A673 (cell line): ENCODE data around the gene HPN. TPM values are rescaled to one million over a fixed set of nuclear protein-coding genes. Genes with fewer than 3 reads are reported as not detected.

Experiments
- BruUV-seq: library from RNA; stranded (reverse); fragments of 400-500 nt; replicated peaks from 2 replicates; lab custom pipeline; 2021; lab: Mats Ljungman, UMichigan
- CTCF ChIA-PET: fragments of 300-600 bp; sonication (Branson Sonifier 250); formaldehyde crosslinking; loops from one replicate; lab custom pipeline; 2022; ENCODE audit warnings: antibody characterized with exemption; lab: Charles Lee
- POLR2A ChIA-PET: fragments of 300-600 bp; sonication (Branson Sonifier 250); formaldehyde crosslinking; loops from one replicate; lab custom pipeline; 2022; ENCODE audit warnings: antibody characterized with exemption; ENCODE audit not compliant: low non-redundant PET; lab: Charles Lee
- DNase-seq: peaks from one replicate; pipeline ENCODE4 v3.0.0-alpha.2; 2015; ENCODE audit warnings: low spot score
- H3K27ac ChIP-seq: fragments of 200-600 bp; sonication (generic); 2 replicates; pipeline ENCODE4 v1.5.1; 2016; ENCODE audit warnings: mixed run types, low read depth, mild to moderate bottlenecking, mixed read lengths, antibody characterized with exemption, low read length; ENCODE audit not compliant: poor library complexity, severe bottlenecking
- H3K27me3 ChIP-seq: fragments of 200-600 bp; sonication (generic); replicated peaks from 2 replicates; pipeline ENCODE4 v1.6.1; 2017; ENCODE audit warnings: mixed run types, low read depth, mild to moderate bottlenecking, mixed read lengths, antibody characterized with exemption, low read length; ENCODE audit not compliant: insufficient read depth, poor library complexity
- H3K36me3 ChIP-seq: fragments of 200-600 bp; sonication (generic); 2 replicates; pipeline ENCODE4 v1.6.1; 2016; ENCODE audit warnings: mixed run types, mild to moderate bottlenecking, mixed read lengths, antibody characterized with exemption, low read length; ENCODE audit not compliant: insufficient read depth, poor library complexity, severe bottlenecking
- H3K4me1 ChIP-seq: fragments of 200-600 bp; sonication (generic); 2 replicates; pipeline ENCODE4 v1.6.1; 2017; ENCODE audit warnings: mixed run types, mild to moderate bottlenecking, mixed read lengths, antibody characterized with exemption, low read length; ENCODE audit not compliant: insufficient read depth, poor library complexity, severe bottlenecking
- H3K4me3 ChIP-seq: fragments of 200-600 bp; sonication (generic); 2 replicates; pipeline ENCODE4 v1.5.1; 2016; ENCODE audit warnings: low read depth, mixed run types, mild to moderate bottlenecking, mixed read lengths, low read length; ENCODE audit not compliant: poor library complexity, severe bottlenecking
- H3K9me3 ChIP-seq: fragments of 200-600 bp; sonication (generic); 2 replicates; pipeline ENCODE4 v1.6.1; 2016; ENCODE audit warnings: mixed run types, low read depth, mild to moderate bottlenecking, mixed read lengths, antibody characterized with exemption, low read length; ENCODE audit not compliant: poor library complexity, severe bottlenecking
- CTCF ChIP-seq: fragments of 300-800, 200-600 bp; sonication (generic); conservative IDR thresholded peaks from 2 replicates; pipeline ENCODE4 v1.5.1; 2017; ENCODE audit warnings: low read depth, mild to moderate bottlenecking, antibody characterized with exemption, low read length, moderate library complexity, mixed read lengths
- EZH2 ChIP-seq: fragments of 200-600 bp; sonication (generic); IDR thresholded peaks from 2 replicates; pipeline ENCODE4 v1.6.1; 2017; ENCODE audit warnings: borderline replicate concordance, low read depth, mild to moderate bottlenecking, mixed read lengths, antibody characterized with exemption, low read length; ENCODE audit not compliant: poor library complexity, severe bottlenecking
- intact Hi-C: fragments of 100-400 bp; cut with micrococcal nuclease; formaldehyde crosslinking; loops from one replicate; pipeline ENCODE4 v1.10.0; 2022; ENCODE audit not compliant: unreplicated experiment
- total RNA-seq: library from RNA; stranded (reverse); gene quantifications from 2 replicates; pipeline ENCODE4 v1.2.3, GENCODE V29; 2021

HPN gene
- total RNA-seq, 1 experiment from 2014 or later = not detected

GRCh38 chr19:35106898-35107541, 65.5 kb downstream of the HPN start:
- H3K4me1 ChIP-seq = no peaks in the 10 kb centered on the region
- no peak for TF ChIP-seq EZH2
- no peak for TF ChIP-seq CTCF
- intact Hi-C loops = no loop called here
- no peaks in the 10 kb centered on the region for H3K36me3 ChIP-seq
- no peak overlapping the region for H3K27ac ChIP-seq
- ChIA-PET POLR2A (no interaction called here), CTCF (no interaction called here)
- DNase-seq = no peak
- no peaks in the 10 kb centered on the region for H3K27me3 ChIP-seq
- no TSS peak for BruUV-seq
- H3K4me3 ChIP-seq = no peak overlapping the region
- no peaks in the 10 kb centered on the region for H3K9me3 ChIP-seq

- intact Hi-C loops = no loop called here
- no peak for DNase-seq
- Histone ChIP-seq H3K4me3 (no peak overlapping the region), H3K27me3 (no peaks in the 10 kb centered on the region), H3K36me3 (no peaks in the 10 kb centered on the region), H3K27ac (no peak overlapping the region), H3K9me3 (no peaks in the 10 kb centered on the region), H3K4me1 (no peaks in the 10 kb centered on the region)
- ChIA-PET CTCF (no interaction called here), POLR2A (no interaction called here)
- no peak for TF ChIP-seq CTCF
- TF ChIP-seq EZH2 = no peak
- no TSS peak for BruUV-seq
Measured at GRCh38 chr19:35107545-35107944, 66.0 kb downstream of the HPN start.

- CTCF ChIA-PET = no interaction called here
Measured at GRCh38 chr19:35108730-35109129, 67.2 kb downstream of the HPN start.

More at GRCh38 chr19:35108730-35109129, 67.2 kb downstream of the HPN start:
- H3K27me3 ChIP-seq = no peaks in the 10 kb centered on the region
- H3K4me3 ChIP-seq = no peak overlapping the region
- POLR2A ChIA-PET = no interaction called here
- no peaks in the 10 kb centered on the region for H3K4me1 ChIP-seq
- no peaks in the 10 kb centered on the region for H3K9me3 ChIP-seq
- no peak for TF ChIP-seq EZH2
- TF ChIP-seq CTCF = no peak
- no peaks in the 10 kb centered on the region for H3K36me3 ChIP-seq
- DNase-seq = no peak
- no TSS peak for BruUV-seq
- intact Hi-C loops = no loop called here
- H3K27ac ChIP-seq = no peak overlapping the region
